B cell (primary cell): ENCODE results near the gene KCNH8. TPM values are rescaled to one million over a fixed set of nuclear protein-coding genes. Genes with fewer than 3 reads are reported as not detected.

Experiments used
- ATAC-seq: fragments of 200-7000 bp; cut with Tn5 transposase; one replicate; pipeline ENCODE4 v1.10.0; 2021; ENCODE audit warnings: low read depth, mild to moderate bottlenecking, moderate number of reproducible peaks, moderate library complexity
- CTCF ChIA-PET: fragments of 350-600 bp; sonication (Branson Sonifier 250); formaldehyde crosslinking; loops from one replicate; lab custom pipeline; 2021; ENCODE audit warnings: antibody characterized with exemption, inconsistent platforms; lab: Charles Lee
- POLR2A ChIA-PET: fragments of 350-600 bp; sonication (Branson Sonifier 250); formaldehyde crosslinking; loops from one replicate; lab custom pipeline; 2021; ENCODE audit warnings: antibody characterized with exemption; lab: Charles Lee
- DNase-seq: peaks from one replicate; pipeline ENCODE4 v3.0.0; 2013
- H2AFZ ChIP-seq: 2 replicates; pipeline ENCODE4 v1.6.1; 2012; ENCODE audit warnings: mild to moderate bottlenecking, low read depth, low read length; ENCODE audit not compliant: insufficient read depth, poor library complexity, severe bottlenecking
- H3K27ac ChIP-seq, 2 donors: 1 replicate in 1 of 2; 2 replicates in 1 of 2; pipeline ENCODE4 v1.5.1; 2012 to 2013; ENCODE audit warnings: low read length in 2 of 2, mild to moderate bottlenecking in 2 of 2, moderate library complexity in 1 of 2
- H3K27me3 ChIP-seq, 4 experiments: fragments of 200-600 bp in 1 of 4; sonication (generic) in 1 of 4; replicated peaks in 1 of 4; 1 replicate in 2 of 4; 2 replicates in 2 of 4; pipeline versions ENCODE4 v1.6.1 to v1.7.0; 2013 to 2016; ENCODE audit warnings: low read length in 3 of 4, mild to moderate bottlenecking in 2 of 4, mixed read lengths in 1 of 4, moderate library complexity in 1 of 4; ENCODE audit not compliant: insufficient read depth in 4 of 4, control insufficient read depth in 3 of 4; ENCODE audit errors: control extremely low read depth in 1 of 4
- H3K36me3 ChIP-seq, 2 experiments: replicated peaks in 1 of 2; 1 replicate in 1 of 2; 2 replicates in 1 of 2; pipeline versions ENCODE4 v1.6.1 to v1.7.1; 2013; ENCODE audit warnings: low read length in 1 of 2; ENCODE audit not compliant: insufficient read depth in 2 of 2, control insufficient read depth in 1 of 2; ENCODE audit errors: control extremely low read depth in 1 of 2, extremely low read depth in 1 of 2
- H3K4me1 ChIP-seq, 2 donors: fragments of 200-600 bp in 1 of 2; sonication (generic) in 1 of 2; 1 replicate in 1 of 2; 2 replicates in 1 of 2; pipeline versions ENCODE4 v1.5.1 to v1.6.1; 2013 to 2017; ENCODE audit warnings: low read length in 2 of 2; ENCODE audit not compliant: control insufficient read depth in 2 of 2, insufficient read depth in 2 of 2
- H3K4me2 ChIP-seq: replicated peaks from 2 replicates; pipeline ENCODE3; 2012; ENCODE audit warnings: mild to moderate bottlenecking, low read depth, low read length; ENCODE audit not compliant: poor library complexity, severe bottlenecking
- H3K4me3 ChIP-seq, 5 experiments: fragments of 200-600 bp in 1 of 5; sonication (generic) in 1 of 5; 1 replicate in 3 of 5; 2 replicates in 2 of 5; pipeline versions ENCODE4 v1.5.1 to v1.7.0; 2011 to 2016; ENCODE audit warnings: low read length in 4 of 5, mild to moderate bottlenecking in 4 of 5, low read depth in 2 of 5, control low read depth in 1 of 5, moderate library complexity in 1 of 5; ENCODE audit not compliant: insufficient read depth in 1 of 5; ENCODE audit errors: control extremely low read depth in 1 of 5, extremely low read depth in 1 of 5
- H3K79me2 ChIP-seq: fragments of 200-600 bp; sonication (generic); one replicate; pipeline ENCODE4 v1.6.0; 2016; ENCODE audit warnings: low read length; ENCODE audit not compliant: control insufficient read depth, insufficient read depth
- H3K9ac ChIP-seq: fragments of 200-600 bp; sonication (generic); 2 replicates; pipeline ENCODE4 v1.6.1; 2017; ENCODE audit warnings: mild to moderate bottlenecking, low read length, moderate library complexity
- H3K9me3 ChIP-seq, 3 donors: one replicate each; pipeline versions ENCODE4 v1.6.1 to v1.7.1; 2013; ENCODE audit warnings: low read length in 2 of 3; ENCODE audit not compliant: control insufficient read depth in 2 of 3, insufficient read depth in 1 of 3; ENCODE audit errors: control extremely low read depth in 1 of 3
- H4K20me1 ChIP-seq: 2 replicates; pipeline ENCODE4 v1.6.0; 2012; ENCODE audit warnings: mild to moderate bottlenecking, low read length; ENCODE audit not compliant: insufficient read depth, control insufficient read depth, poor library complexity, severe bottlenecking
- H3K27ac Mint-ChIP-seq: one replicate; pipeline ENCODE4 v1.8.0; 2021; ENCODE audit warnings: mixed read lengths
- H3K27me3 Mint-ChIP-seq: one replicate; pipeline ENCODE4 v1.8.0; 2021; ENCODE audit warnings: mixed read lengths
- H3K4me1 Mint-ChIP-seq: one replicate; pipeline ENCODE4 v1.8.0; 2021; ENCODE audit warnings: mixed read lengths
- H3K4me3 Mint-ChIP-seq: one replicate; pipeline ENCODE4 v1.8.0; 2021; ENCODE audit warnings: mixed read lengths
- H3K9me3 Mint-ChIP-seq: one replicate; pipeline ENCODE4 v1.8.0; 2022; ENCODE audit warnings: mixed read lengths; ENCODE audit not compliant: insufficient read depth
- EZH2 ChIP-seq: IDR thresholded peaks from 2 replicates; pipeline ENCODE4 v1.6.1; 2012; ENCODE audit warnings: borderline replicate concordance, low read depth, mild to moderate bottlenecking, moderate library complexity, low read length; ENCODE audit not compliant: insufficient read depth, poor library complexity, severe bottlenecking
- WGBS: methylation state at CpG from one replicate; pipeline ENCODE4 v1.1.5; 2013; ENCODE audit warnings: missing lambda C conversion rate; ENCODE audit not compliant: insufficient coverage; 5-methylcytosine and 5-hydroxymethylcytosine counted together
- intact Hi-C: fragments of 100-400 bp; cut with micrococcal nuclease; formaldehyde crosslinking; loops from one replicate; pipeline ENCODE4 v1.10.0; 2022
- polyA plus RNA-seq: library from polyadenylated mRNA; depleted of rRNA; stranded (reverse); fragments of >200 nt; gene quantifications from 2 replicates; pipeline ENCODE4 v1.2.3, GENCODE V29; 2012
- total RNA-seq, 2 donors: library from RNA; stranded (reverse); fragments of 120-200 nt in 1 of 2; gene quantifications; 1 replicate in 1 of 2; 2 replicates in 1 of 2; pipeline versions ENCODE4 v1.2.3 to v1.2.4, GENCODE V29; 2013 to 2022
- TF ChIP-seq, protein P1 (sequence below): fragments of 200-600 bp; IDR thresholded peaks from one replicate; pipeline ENCODE4 v1.8.0; 2022; ENCODE audit warnings: antibody characterized with exemption, mild to moderate bottlenecking

KCNH8 gene
- total and polyA plus RNA-seq, 2 donors (not counting 1 experiment from before 2014, with no cell fraction given) = 4.0 to 12.7 TPM

DNA sequence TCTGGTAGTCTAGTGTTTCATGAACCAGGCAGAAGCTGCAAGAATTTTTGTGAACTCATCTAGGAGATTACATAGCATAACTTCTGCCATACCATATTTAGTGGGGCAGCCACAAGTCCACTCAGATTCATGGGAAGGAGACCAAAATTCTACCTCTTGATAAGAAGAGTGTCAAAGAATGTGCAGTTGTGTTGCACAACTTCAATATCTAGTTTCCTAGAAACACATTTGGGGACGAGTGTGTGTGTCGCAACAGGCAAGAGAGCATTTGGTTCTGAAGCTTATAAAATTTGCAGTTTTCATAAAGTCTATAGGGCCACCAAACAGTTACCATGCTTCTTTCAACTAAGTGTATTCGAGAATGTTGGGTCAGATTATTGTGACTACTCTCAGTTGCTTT, 115.3 kb downstream of the KCNH8 start:
- Histone ChIP-seq H4K20me1 (no peaks in the 10 kb centered on the region), H3K4me2 (no peak overlapping the region), H3K79me2 (no peaks in the 10 kb centered on the region), H3K36me3 (no peaks in the 10 kb centered on the region), H3K4me3 (no peak overlapping the region), H3K27ac (no peak overlapping the region), H3K4me1 (peaks cover 0 to 9% of the 10 kb centered on the region in 2 donors), H3K9ac (no peak overlapping the region), H2AFZ (no peak overlapping the region), H3K27me3 (no peaks in the 10 kb centered on the region), H3K9me3 (no peaks in the 10 kb centered on the region)
- Mint-ChIP-seq H3K4me1 (peaks cover 18% of the 10 kb centered on the region), H3K27ac (no peak overlapping the region), H3K27me3 (no peaks in the 10 kb centered on the region), H3K4me3 (no peak overlapping the region), H3K9me3 (no peaks in the 10 kb centered on the region)
- CTCF ChIA-PET = interaction anchor here (0.9 kb wide), 1 partner anchor 601 kb away, joined by 3 read pairs; no protein-coding TSS in a partner anchor
- WGBS = no CpG with 5 or more reads among the region's 3 CpGs
- POLR2A ChIA-PET = no interaction called here
- intact Hi-C loops = no loop called here
- TF ChIP-seq, protein P1, sequence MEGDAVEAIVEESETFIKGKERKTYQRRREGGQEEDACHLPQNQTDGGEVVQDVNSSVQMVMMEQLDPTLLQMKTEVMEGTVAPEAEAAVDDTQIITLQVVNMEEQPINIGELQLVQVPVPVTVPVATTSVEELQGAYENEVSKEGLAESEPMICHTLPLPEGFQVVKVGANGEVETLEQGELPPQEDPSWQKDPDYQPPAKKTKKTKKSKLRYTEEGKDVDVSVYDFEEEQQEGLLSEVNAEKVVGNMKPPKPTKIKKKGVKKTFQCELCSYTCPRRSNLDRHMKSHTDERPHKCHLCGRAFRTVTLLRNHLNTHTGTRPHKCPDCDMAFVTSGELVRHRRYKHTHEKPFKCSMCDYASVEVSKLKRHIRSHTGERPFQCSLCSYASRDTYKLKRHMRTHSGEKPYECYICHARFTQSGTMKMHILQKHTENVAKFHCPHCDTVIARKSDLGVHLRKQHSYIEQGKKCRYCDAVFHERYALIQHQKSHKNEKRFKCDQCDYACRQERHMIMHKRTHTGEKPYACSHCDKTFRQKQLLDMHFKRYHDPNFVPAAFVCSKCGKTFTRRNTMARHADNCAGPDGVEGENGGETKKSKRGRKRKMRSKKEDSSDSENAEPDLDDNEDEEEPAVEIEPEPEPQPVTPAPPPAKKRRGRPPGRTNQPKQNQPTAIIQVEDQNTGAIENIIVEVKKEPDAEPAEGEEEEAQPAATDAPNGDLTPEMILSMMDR = no peak
- no peak for TF ChIP-seq EZH2
- no peak for DNase-seq
- ATAC-seq = no peak

DNA sequence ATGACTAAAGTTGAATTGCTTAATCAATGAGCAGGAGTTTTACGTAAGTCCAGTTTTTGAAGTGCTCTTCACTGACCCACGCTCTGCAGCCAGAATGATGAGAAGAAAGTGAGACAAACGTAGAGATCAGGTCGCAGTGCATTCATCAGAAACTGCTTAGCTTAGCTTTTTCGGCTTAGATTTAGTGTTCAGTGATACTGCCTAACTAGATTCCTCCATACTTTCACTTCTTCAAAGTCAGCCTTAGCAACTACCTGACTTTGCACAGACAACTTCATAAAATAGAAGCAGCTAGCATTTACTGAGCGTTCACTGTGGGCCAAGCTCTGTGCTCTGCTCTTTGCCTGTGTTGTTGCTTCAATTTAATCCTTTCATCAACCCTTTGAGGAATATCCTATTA, 116.1 kb downstream of the KCNH8 start:
- Mint-ChIP-seq H3K27me3 (no peaks in the 10 kb centered on the region), H3K4me3 (peak overlapping the region; percentile 33), H3K9me3 (no peaks in the 10 kb centered on the region), H3K27ac (no peak overlapping the region), H3K4me1 (peaks cover 18% of the 10 kb centered on the region)
- peak; percentile 35 for DNase-seq
- Histone ChIP-seq H3K9me3 (no peaks in the 10 kb centered on the region), H3K36me3 (no peaks in the 10 kb centered on the region), H4K20me1 (no peaks in the 10 kb centered on the region), H3K4me1 (peaks cover 0 to 9% of the 10 kb centered on the region in 2 donors), H2AFZ (no peak overlapping the region), H3K79me2 (no peaks in the 10 kb centered on the region), H3K27me3 (no peaks in the 10 kb centered on the region), H3K4me2 (no peak overlapping the region), H3K4me3 (no peak overlapping the region), H3K27ac (no peak overlapping the region), H3K9ac (no peak overlapping the region)
- peak; percentile 43 for ATAC-seq
- 54% methylated on average over 6 of the region's 6 CpGs for whole genome bisulfite sequencing
- ChIA-PET CTCF (interaction anchor here (0.9 kb wide), 2 partner anchors 36 to 600 kb away, joined by 3 read pairs; no protein-coding TSS in a partner anchor), POLR2A (no interaction called here)
- no peak for TF ChIP-seq EZH2
- intact Hi-C loops = no loop called here
